IPS-NIHi7 (cell line): ENCODE measurements around the gene SEMA4D.
"Not testable (repeated sequence)": the region's sequence is repeated elsewhere in the genome, so short reads cannot be mapped to it uniquely, and the experiment has no call there.

Experiments used
- DNase-seq: peaks from one replicate; pipeline ENCODE4 v3.0.0; 2012; ENCODE audit warnings: mixed read lengths; ENCODE audit errors: extremely low spot score

The SEMA4D gene

GRCh38 chr9:89482901-89483361 lies 15.0 kb downstream of the SEMA4D start:
- DNase-seq, result no peak

GRCh38 chr9:89482056-89482851 lies 15.7 kb downstream of the SEMA4D start:
- no peak for DNase-seq

GRCh38 chr9:89481538-89481915 lies 16.4 kb downstream of the SEMA4D start:
- no peak for DNase-seq

GRCh38 chr9:89480825-89481537 lies 16.9 kb downstream of the SEMA4D start:
- DNase-seq, result no peak

GRCh38 chr9:89480372-89480771 lies 17.5 kb downstream of the SEMA4D start:
- DNase-seq, result not testable (repeated sequence)

- DNase-seq, result not testable (repeated sequence)
Observed at GRCh38 chr9:89479669-89480011, 18.3 kb downstream of the SEMA4D start.

GRCh38 chr9:89478821-89479668 lies 18.9 kb downstream of the SEMA4D start:
- DNase-seq, result no peak

- DNase-seq, result no peak
Observed at GRCh38 chr9:89477811-89478630, 19.9 kb downstream of the SEMA4D start.

- no peak for DNase-seq
Observed at GRCh38 chr9:89477384-89477783, 20.5 kb downstream of the SEMA4D start.

GRCh38 chr9:89476546-89476945 lies 21.4 kb downstream of the SEMA4D start:
- no peak for DNase-seq

- DNase-seq, result no peak
Observed at GRCh38 chr9:89475891-89476440, 21.9 kb downstream of the SEMA4D start.

GRCh38 chr9:89474939-89475338 lies 23.0 kb downstream of the SEMA4D start:
- DNase-seq, result no peak

GRCh38 chr9:89473762-89474469 lies 24.0 kb downstream of the SEMA4D start:
- no peak for DNase-seq

GRCh38 chr9:89471796-89472320 lies 26.1 kb downstream of the SEMA4D start:
- DNase-seq, result not testable (repeated sequence)

- no peak for DNase-seq
Observed at GRCh38 chr9:89471390-89471789, 26.5 kb downstream of the SEMA4D start.

- DNase-seq, result no peak
Observed at GRCh38 chr9:89470224-89470839, 27.6 kb downstream of the SEMA4D start.

GRCh38 chr9:89469003-89469402 lies 28.9 kb downstream of the SEMA4D start:
- DNase-seq, result no peak

- DNase-seq, result no peak
Observed at GRCh38 chr9:89468281-89468960, 29.5 kb downstream of the SEMA4D start.

- DNase-seq, result no peak
Observed at GRCh38 chr9:89467278-89467625, 30.7 kb downstream of the SEMA4D start.
